GM12878 (cell line): ENCODE results near the gene PCDHGB5. TPM values are rescaled to one million over a fixed set of nuclear protein-coding genes. Genes with fewer than 3 reads are reported as not detected.

Experiments used
- ATAC-seq: fragments of 200-7000 bp; cut with Tn5 transposase; 3 replicates; pipeline ENCODE4 v1.9.1; 2020; ENCODE audit warnings: mild to moderate bottlenecking, moderate library complexity
- BruUV-seq: library from RNA; stranded (reverse); fragments of 400-500 nt; replicated peaks from 2 replicates; lab custom pipeline; 2021; lab: Mats Ljungman, UMichigan
- CTCF ChIA-PET: fragments of 300-600 bp; sonication (Branson Sonifier 250); formaldehyde crosslinking; extraction: SDS; loops from one replicate; lab custom pipeline; 2021; ENCODE audit warnings: inconsistent platforms; lab: Yijun Ruan, JAX
- POLR2A ChIA-PET: fragments of 350-600 bp; formaldehyde crosslinking; extraction: SDS; loops from one replicate; lab custom pipeline; 2021; ENCODE audit warnings: inconsistent platforms; lab: Charles Lee
- RAD21 ChIA-PET: fragments of 300-600 bp; sonication (Branson Sonifier 250); formaldehyde crosslinking; loops from one replicate; lab custom pipeline; 2023; ENCODE audit warnings: antibody characterized with exemption; ENCODE audit not compliant: unreplicated experiment; lab: Charles Lee
- SMC1A ChIA-PET: fragments of 300-600 bp; sonication (Branson Sonifier 250); formaldehyde crosslinking; loops from one replicate; lab custom pipeline; 2023; ENCODE audit not compliant: unreplicated experiment, uncharacterized antibody; lab: Charles Lee
- DNase-seq: peaks from one replicate; pipeline ENCODE4 v3.0.0-alpha.2; 2011; ENCODE audit warnings: low read depth, low spot score
- FAIRE-seq: peaks from 3 replicates; lab custom pipeline; 2011; peaks lifted over from hg19 to GRCh38; lab: Jason Lieb, UNC
- H2AFZ ChIP-seq: 2 replicates; pipeline ENCODE4 v1.6.0; 2011; ENCODE audit warnings: low read depth, low read length, control low read depth; ENCODE audit not compliant: control insufficient read depth
- H3K27ac ChIP-seq: 2 replicates; pipeline ENCODE4 v1.5.1; 2011; ENCODE audit warnings: control low read depth; ENCODE audit not compliant: control insufficient read depth, insufficient read depth
- H3K27me3 ChIP-seq, 2 experiments: replicated peaks in 1 of 2; 2 replicates each; pipeline versions ENCODE4 v1.6.0 to v1.6.1; 2011; ENCODE audit warnings: low read length in 1 of 2; ENCODE audit not compliant: control insufficient read depth in 2 of 2, insufficient read depth in 2 of 2
- H3K36me3 ChIP-seq, 2 experiments: 2 replicates each; pipeline ENCODE4 v1.5.1; 2011; ENCODE audit warnings: low read length in 1 of 2; ENCODE audit not compliant: control insufficient read depth in 2 of 2, insufficient read depth in 2 of 2
- H3K4me1 ChIP-seq: 2 replicates; pipeline ENCODE4 v1.6.1; 2011; ENCODE audit warnings: mild to moderate bottlenecking, low read length, moderate library complexity, mixed read lengths; ENCODE audit not compliant: control insufficient read depth, insufficient read depth
- H3K4me2 ChIP-seq: 2 replicates; pipeline ENCODE4 v1.6.0; 2011; ENCODE audit warnings: control low read depth; ENCODE audit not compliant: control insufficient read depth, insufficient read depth
- H3K4me3 ChIP-seq: fragments of 200-600 bp; sonication (generic); 2 replicates; pipeline ENCODE4 v1.5.1; 2016
- H3K79me2 ChIP-seq: 2 replicates; pipeline ENCODE4 v1.6.0; 2011; ENCODE audit warnings: low read length; ENCODE audit not compliant: control insufficient read depth, insufficient read depth
- H3K9ac ChIP-seq: 2 replicates; pipeline ENCODE4 v1.8.0; 2011; ENCODE audit warnings: low read length, control low read depth, mixed read lengths; ENCODE audit not compliant: control insufficient read depth, insufficient read depth
- H3K9me3 ChIP-seq: replicated peaks from 3 replicates; pipeline ENCODE4 v1.5.1; 2011; ENCODE audit warnings: mild to moderate bottlenecking, low read length; ENCODE audit not compliant: control insufficient read depth, insufficient read depth
- H4K20me1 ChIP-seq: 2 replicates; pipeline ENCODE4 v1.6.0; 2011; ENCODE audit not compliant: control insufficient read depth, insufficient read depth
- ASH2L ChIP-seq: fragments of 300-600, 200-600 bp; sonication (generic); IDR thresholded peaks from 2 replicates; pipeline ENCODE4 v1.6.1; 2017; ENCODE audit warnings: low read depth, mild to moderate bottlenecking, borderline replicate concordance
- BHLHE40 ChIP-seq, 2 experiments: fragments of 450-650 bp in 1 of 2; IDR thresholded peaks; 2 replicates each; pipeline ENCODE4 v1.6.1; 2011 to 2017; ENCODE audit warnings: low read depth in 2 of 2, borderline replicate concordance in 1 of 2, improper control_type of control experiment in 1 of 2, low read length in 1 of 2, mild to moderate bottlenecking in 1 of 2
- HDAC2 ChIP-seq: fragments of 200-600 bp; sonication (generic); IDR thresholded peaks from 2 replicates; pipeline ENCODE4 v1.6.1; 2017
- MEF2A ChIP-seq: IDR thresholded peaks from 2 replicates; pipeline ENCODE4 v1.6.1; 2011; ENCODE audit warnings: low read depth, mild to moderate bottlenecking, low read length, moderate library complexity; ENCODE audit not compliant: insufficient read depth
- NFYB ChIP-seq: IDR thresholded peaks from 2 replicates; pipeline ENCODE4 v1.6.1; 2011; ENCODE audit warnings: low read depth, mild to moderate bottlenecking, low read length, improper control_type of control experiment, moderate library complexity; ENCODE audit not compliant: insufficient read depth
- RBBP5 ChIP-seq: fragments of 200-600 bp; sonication (generic); conservative IDR thresholded peaks from 2 replicates; pipeline ENCODE4 v1.6.1; 2016
- RCOR1 ChIP-seq: conservative IDR thresholded peaks from 2 replicates; pipeline ENCODE4 v1.6.1; 2012; ENCODE audit warnings: low read depth, low read length, improper control_type of control experiment
- SIX5 ChIP-seq: IDR thresholded peaks from 2 replicates; pipeline ENCODE4 v1.6.1; 2011; ENCODE audit warnings: mild to moderate bottlenecking, low read depth, low read length, moderate library complexity; ENCODE audit not compliant: severe bottlenecking
- SMAD1 ChIP-seq: fragments of 450-650 bp; IDR thresholded peaks from 2 replicates; pipeline ENCODE4 v1.6.1; 2018; ENCODE audit warnings: mild to moderate bottlenecking, low read depth; ENCODE audit not compliant: partially characterized antibody
- SREBF2 ChIP-seq: IDR thresholded peaks from 2 replicates; pipeline ENCODE4 v1.6.1; 2012; ENCODE audit warnings: mild to moderate bottlenecking, low read length
- SUPT20H ChIP-seq: IDR thresholded peaks from 2 replicates; pipeline ENCODE4 v1.6.1; 2011; ENCODE audit warnings: low read depth, mild to moderate bottlenecking, low read length, moderate library complexity, borderline replicate concordance; ENCODE audit not compliant: control insufficient read depth
- ZNF217 ChIP-seq: fragments of 450-650 bp; IDR thresholded peaks from 2 replicates; pipeline ENCODE4 v1.6.1; 2017; ENCODE audit warnings: antibody characterized with exemption, mild to moderate bottlenecking
- ZSCAN29 ChIP-seq: fragments of 450-650 bp; IDR thresholded peaks from 2 replicates; pipeline ENCODE4 v1.6.1; 2017; ENCODE audit warnings: mild to moderate bottlenecking, moderate library complexity
- WGBS: methylation state at CpG from one replicate; pipeline ENCODE4 v1.1.6; 2016; ENCODE audit warnings: low lambda C conversion rate; ENCODE audit not compliant: insufficient replicate concordance, insufficient coverage; ENCODE audit errors: missing lambda C conversion rate; 5-methylcytosine and 5-hydroxymethylcytosine counted together
- in situ Hi-C: fragments of 300-500 bp; cut with MboI; formaldehyde crosslinking; loops from 9 replicates; pipeline ENCODE4 v1.14.3; 2018; ENCODE audit warnings: mixed read lengths
- intact Hi-C: fragments of 100-400 bp; cut with micrococcal nuclease; formaldehyde crosslinking; loops from one replicate; pipeline ENCODE4 v1.14.2; 2022; ENCODE audit not compliant: unreplicated experiment
- polyA plus RNA-seq, 11 experiments: library from polyadenylated mRNA; depleted of rRNA in 4 of 11; unstranded in 6 of 11; stranded (reverse) in 5 of 11; fragments of >200 nt; fragmentation: Nextera tagmentation in 4 of 11; fragmentation: Illumina TruSeq in 1 of 11; extraction: Ambion mirVana in 4 of 11; extraction: Trizol in 1 of 11; gene quantifications; 1 replicate in 1 of 11; 2 replicates in 10 of 11; pipeline versions ENCODE4 v1.2.1 to v1.2.3, GENCODE V29; 2011 to 2016; ENCODE audit warnings: inconsistent platforms in 2 of 11, missing spikeins in 2 of 11, low read depth in 1 of 11
- total RNA-seq, 4 experiments: library from RNA; depleted of rRNA in 3 of 4; stranded (reverse); fragments of >200 nt in 3 of 4; fragmentation: Illumina TruSeq in 1 of 4; extraction: Trizol in 1 of 4; gene quantifications; 2 replicates each; pipeline versions ENCODE4 v1.2.1 to v1.2.3, GENCODE V29; 2013 to 2021
- TF ChIP-seq, protein P1 (sequence below): fragments of 150-350 bp; IDR thresholded peaks from 2 replicates; pipeline ENCODE4 v1.6.1; 2016; ENCODE audit warnings: low read depth, low read length
- TF ChIP-seq, protein P2 (sequence below): IDR thresholded peaks from 2 replicates; pipeline ENCODE4 v1.6.1; 2012; ENCODE audit warnings: low read depth, low read length, improper control_type of control experiment
- TF ChIP-seq, protein P3 (sequence below): fragments of 450-650 bp; IDR thresholded peaks from 2 replicates; pipeline ENCODE4 v1.6.1; 2017; ENCODE audit warnings: mild to moderate bottlenecking

Gene PCDHGB5
- total and polyA plus RNA-seq, 10 of the 15 experiments (the other 5 are each of a cell fraction or from before 2014, with no cell fraction given), result 0.02 to 2.3 (median 1.3) TPM; not detected in 1

DNA sequence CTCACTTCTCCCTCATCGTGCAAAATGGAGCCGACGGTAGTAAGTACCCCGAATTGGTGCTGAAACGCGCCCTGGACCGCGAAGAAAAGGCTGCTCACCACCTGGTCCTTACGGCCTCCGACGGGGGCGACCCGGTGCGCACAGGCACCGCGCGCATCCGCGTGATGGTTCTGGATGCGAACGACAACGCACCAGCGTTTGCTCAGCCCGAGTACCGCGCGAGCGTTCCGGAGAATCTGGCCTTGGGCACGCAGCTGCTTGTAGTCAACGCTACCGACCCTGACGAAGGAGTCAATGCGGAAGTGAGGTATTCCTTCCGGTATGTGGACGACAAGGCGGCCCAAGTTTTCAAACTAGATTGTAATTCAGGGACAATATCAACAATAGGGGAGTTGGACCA, 33.5 kb downstream of the PCDHGB5 start:
- Histone ChIP-seq H4K20me1 (no peaks in the 10 kb centered on the region), H2AFZ (peak overlapping the region; percentile 81; the same call in 1 of the 2 replicates), H3K79me2 (no peaks in the 10 kb centered on the region), H3K9ac (no peak overlapping the region), H3K27ac (no peak overlapping the region), H3K4me1 (no peaks in the 10 kb centered on the region; the same call in 1 of the 2 replicates), H3K4me2 (peak overlapping the region; percentile 43), H3K36me3 (no peaks in the 10 kb centered on the region), H3K27me3 (no peaks in the 10 kb centered on the region), H3K4me3 (no peak overlapping the region), H3K9me3 (peaks cover 18% of the 10 kb centered on the region; the same call in 2 of the 3 replicates)
- ChIA-PET RAD21 (interaction anchor here (1.1 to 1.9 kb wide), 5 partner anchors 10 to 82 kb away, joined by 3 to 16 read pairs (median 8); partner anchors contain the start of genes PCDHGA11, PCDHGB3 and PCDHGC5), POLR2A (no interaction called here), CTCF (interaction anchor here (1.1 to 4.2 kb wide), 15 partner anchors 8 to 132 kb away, joined by 3 to 61 read pairs (median 15); partner anchors contain the start of genes PCDHGA10, PCDHGA11, PCDHGB3 and PCDHGB7), SMC1A (interaction anchor here (0.9 to 2.8 kb wide), 10 partner anchors 44 to 132 kb away, joined by 3 to 20 read pairs (median 7); partner anchors contain the start of genes PCDHGB3 and PCDHGC3)
- no TSS peak for BruUV-seq
- FAIRE-seq (no peak), DNase-seq (no peak), ATAC-seq (peak; percentile 56)
- intact Hi-C loops (no loop called here), in situ Hi-C loops (no loop called here)
- TF ChIP-seq BHLHE40 (IDR thresholded peaks at IDR 0.05; ENCODE audit: borderline replicate concordance in 1 of 2, low read depth in 2 of 2, low read length in 1 of 2) (no peak), SMAD1 (no peak), SIX5 (no peak), RCOR1 (no peak), ASH2L (no peak), SREBF2 (no peak), RBBP5 (no peak), ZNF217 (no peak), ZSCAN29 (no peak), HDAC2 (no peak), MEF2A (no peak), NFYB (no peak), SUPT20H (no peak)
- TF ChIP-seq, protein P1, sequence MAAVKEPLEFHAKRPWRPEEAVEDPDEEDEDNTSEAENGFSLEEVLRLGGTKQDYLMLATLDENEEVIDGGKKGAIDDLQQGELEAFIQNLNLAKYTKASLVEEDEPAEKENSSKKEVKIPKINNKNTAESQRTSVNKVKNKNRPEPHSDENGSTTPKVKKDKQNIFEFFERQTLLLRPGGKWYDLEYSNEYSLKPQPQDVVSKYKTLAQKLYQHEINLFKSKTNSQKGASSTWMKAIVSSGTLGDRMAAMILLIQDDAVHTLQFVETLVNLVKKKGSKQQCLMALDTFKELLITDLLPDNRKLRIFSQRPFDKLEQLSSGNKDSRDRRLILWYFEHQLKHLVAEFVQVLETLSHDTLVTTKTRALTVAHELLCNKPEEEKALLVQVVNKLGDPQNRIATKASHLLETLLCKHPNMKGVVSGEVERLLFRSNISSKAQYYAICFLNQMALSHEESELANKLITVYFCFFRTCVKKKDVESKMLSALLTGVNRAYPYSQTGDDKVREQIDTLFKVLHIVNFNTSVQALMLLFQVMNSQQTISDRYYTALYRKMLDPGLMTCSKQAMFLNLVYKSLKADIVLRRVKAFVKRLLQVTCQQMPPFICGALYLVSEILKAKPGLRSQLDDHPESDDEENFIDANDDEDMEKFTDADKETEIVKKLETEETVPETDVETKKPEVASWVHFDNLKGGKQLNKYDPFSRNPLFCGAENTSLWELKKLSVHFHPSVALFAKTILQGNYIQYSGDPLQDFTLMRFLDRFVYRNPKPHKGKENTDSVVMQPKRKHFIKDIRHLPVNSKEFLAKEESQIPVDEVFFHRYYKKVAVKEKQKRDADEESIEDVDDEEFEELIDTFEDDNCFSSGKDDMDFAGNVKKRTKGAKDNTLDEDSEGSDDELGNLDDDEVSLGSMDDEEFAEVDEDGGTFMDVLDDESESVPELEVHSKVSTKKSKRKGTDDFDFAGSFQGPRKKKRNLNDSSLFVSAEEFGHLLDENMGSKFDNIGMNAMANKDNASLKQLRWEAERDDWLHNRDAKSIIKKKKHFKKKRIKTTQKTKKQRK, result no peak
- TF ChIP-seq, protein P2, sequence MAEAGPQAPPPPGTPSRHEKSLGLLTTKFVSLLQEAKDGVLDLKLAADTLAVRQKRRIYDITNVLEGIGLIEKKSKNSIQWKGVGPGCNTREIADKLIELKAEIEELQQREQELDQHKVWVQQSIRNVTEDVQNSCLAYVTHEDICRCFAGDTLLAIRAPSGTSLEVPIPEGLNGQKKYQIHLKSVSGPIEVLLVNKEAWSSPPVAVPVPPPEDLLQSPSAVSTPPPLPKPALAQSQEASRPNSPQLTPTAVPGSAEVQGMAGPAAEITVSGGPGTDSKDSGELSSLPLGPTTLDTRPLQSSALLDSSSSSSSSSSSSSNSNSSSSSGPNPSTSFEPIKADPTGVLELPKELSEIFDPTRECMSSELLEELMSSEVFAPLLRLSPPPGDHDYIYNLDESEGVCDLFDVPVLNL, result no peak
- TF ChIP-seq, protein P3, sequence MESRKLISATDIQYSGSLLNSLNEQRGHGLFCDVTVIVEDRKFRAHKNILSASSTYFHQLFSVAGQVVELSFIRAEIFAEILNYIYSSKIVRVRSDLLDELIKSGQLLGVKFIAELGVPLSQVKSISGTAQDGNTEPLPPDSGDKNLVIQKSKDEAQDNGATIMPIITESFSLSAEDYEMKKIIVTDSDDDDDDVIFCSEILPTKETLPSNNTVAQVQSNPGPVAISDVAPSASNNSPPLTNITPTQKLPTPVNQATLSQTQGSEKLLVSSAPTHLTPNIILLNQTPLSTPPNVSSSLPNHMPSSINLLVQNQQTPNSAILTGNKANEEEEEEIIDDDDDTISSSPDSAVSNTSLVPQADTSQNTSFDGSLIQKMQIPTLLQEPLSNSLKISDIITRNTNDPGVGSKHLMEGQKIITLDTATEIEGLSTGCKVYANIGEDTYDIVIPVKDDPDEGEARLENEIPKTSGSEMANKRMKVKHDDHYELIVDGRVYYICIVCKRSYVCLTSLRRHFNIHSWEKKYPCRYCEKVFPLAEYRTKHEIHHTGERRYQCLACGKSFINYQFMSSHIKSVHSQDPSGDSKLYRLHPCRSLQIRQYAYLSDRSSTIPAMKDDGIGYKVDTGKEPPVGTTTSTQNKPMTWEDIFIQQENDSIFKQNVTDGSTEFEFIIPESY, result no peak
- 61% methylated on average over 37 of the region's 37 CpGs for WGBS
